ENCODE measurements around the gene RNF113B. TPM values are rescaled to one million over a fixed set of nuclear protein-coding genes. Genes with fewer than 3 reads are reported as not detected.

The RNF113B gene
- total and polyA plus RNA-seq, 2 of the 13 experiments (the other 11 are each of a cell fraction or from before 2014, with no cell fraction given) = not detected

- peak; percentile 15 for FAIRE-seq
- Histone ChIP-seq H3K79me2 (ENCODE audit: insufficient read depth, low read length) (peaks cover 99% of the 10 kb centered on the region), H3K27ac (ENCODE audit: extremely low read length, insufficient read depth, low read length) (no peak overlapping the region), H3K9ac (ENCODE audit: insufficient read depth, low read depth, low read length) (no peak overlapping the region), H3K4me1 (ENCODE audit: insufficient read depth, low read length) (peaks cover 58% of the 10 kb centered on the region), H3K27me3 (ENCODE audit: control insufficient read depth in 1 of 2, insufficient read depth in 2 of 2, low read length in 2 of 2) (no peaks in the 10 kb centered on the region), H3K4me3 (replicated peaks in 1 of 3; ENCODE audit: insufficient read depth in 1 of 3, low read depth in 2 of 3, low read length in 3 of 3) (no peak overlapping the region), H2AFZ (ENCODE audit: low read length) (no peak overlapping the region), H3K9me3 (ENCODE audit: low read length) (no peaks in the 10 kb centered on the region), H3K4me2 (ENCODE audit: low read depth, low read length) (no peak overlapping the region), H3K36me3 (replicated peaks in 1 of 2; ENCODE audit: control insufficient read depth in 1 of 2, insufficient read depth in 2 of 2, low read length in 2 of 2) (peaks cover 8 to 32% of the 10 kb centered on the region in 2 experiments), H4K20me1 (ENCODE audit: insufficient read depth, low read length) (peaks cover 77% of the 10 kb centered on the region)
- in situ Hi-C loops (cut with HindIII; ENCODE audit: extremely low pct_ligation_motif_present, low pct_unique_long_range_greater_than_20kb) (no loop called here), intact Hi-C loops (cut with micrococcal nuclease; ENCODE audit: unreplicated experiment) (no loop called here)
- TF ChIP-seq ADNP (CRISPR knock-in tag; IDR thresholded peaks at IDR 0.05) (no peak), TBP (CRISPR knock-in tag; IDR thresholded peaks at IDR 0.05) (no peak), HINFP (CRISPR knock-in tag; IDR thresholded peaks at IDR 0.05; ENCODE audit: low read depth) (no peak), HOXA3 (CRISPR knock-in tag; IDR thresholded peaks at IDR 0.05) (no peak), SMYD3 (CRISPR knock-in tag; IDR thresholded peaks at IDR 0.05) (no peak)
- no peak for ATAC-seq
- no TSS peak for BruUV-seq (replicated peaks)
- ChIA-PET CTCF (ENCODE audit: low intra/inter-chr PET ratio, low total read pairs) (no interaction called here), POLR2A (no interaction called here)
- 87% methylated on average over 3 of the region's 3 CpGs for WGBS (ENCODE audit: low lambda C conversion rate)
- DNase-seq (ENCODE audit: low spot score) = no peak
Observed at GRCh38 chr13:98175823-98176222, 1.2 kb downstream of the RNF113B start.

- WGBS (ENCODE audit: low lambda C conversion rate) = 82% methylated on average over 3 of the region's 3 CpGs
- TF ChIP-seq ZMYM2 (CRISPR knock-in tag; IDR thresholded peaks at IDR 0.05) = no peak
- no peak for TF ChIP-seq BCL3 (CRISPR knock-in tag; IDR thresholded peaks at IDR 0.05)
- no peak for TF ChIP-seq NFRKB (IDR thresholded peaks at IDR 0.05)
- no peak for TF ChIP-seq MYNN (CRISPR knock-in tag; IDR thresholded peaks at IDR 0.05; ENCODE audit: low read depth)
- no peak for TF ChIP-seq POLR2AphosphoS2 (IDR thresholded peaks at IDR 0.05; ENCODE audit: low read depth, low read length)
- TF ChIP-seq PRPF4 (IDR thresholded peaks at IDR 0.05; ENCODE audit: low read depth, low read length, poor library complexity, severe bottlenecking) = no peak
- no peak for TF ChIP-seq ZNF354B (CRISPR knock-in tag; IDR thresholded peaks at IDR 0.05)
- TF ChIP-seq MED13 (CRISPR knock-in tag; IDR thresholded peaks at IDR 0.05) = no peak
Observed at GRCh38 chr13:98175043-98175442, 2.0 kb downstream of the RNF113B start.

More at GRCh38 chr13:98175043-98175442, 2.0 kb downstream of the RNF113B start:
- H4K20me1 ChIP-seq (ENCODE audit: insufficient read depth, low read length) = peaks cover 70% of the 10 kb centered on the region
- no peaks in the 10 kb centered on the region for H3K9me3 ChIP-seq (ENCODE audit: low read length)
- FAIRE-seq (no peak), ATAC-seq (no peak), DNase-seq (ENCODE audit: low spot score) (no peak)
- H3K27me3 ChIP-seq (ENCODE audit: control insufficient read depth in 1 of 2, insufficient read depth in 2 of 2, low read length in 2 of 2) = no peaks in the 10 kb centered on the region
- peaks cover 8 to 33% of the 10 kb centered on the region in 2 experiments for H3K36me3 ChIP-seq (replicated peaks in 1 of 2; ENCODE audit: control insufficient read depth in 1 of 2, insufficient read depth in 2 of 2, low read length in 2 of 2)
- H3K9ac ChIP-seq (ENCODE audit: insufficient read depth, low read depth, low read length) = no peak overlapping the region
- in situ Hi-C loops (cut with HindIII; ENCODE audit: extremely low pct_ligation_motif_present, low pct_unique_long_range_greater_than_20kb) = no loop called here
- intact Hi-C loops (cut with micrococcal nuclease; ENCODE audit: unreplicated experiment) = no loop called here
- BruUV-seq (replicated peaks) = no TSS peak
- peaks cover 98% of the 10 kb centered on the region for H3K79me2 ChIP-seq (ENCODE audit: insufficient read depth, low read length)
- POLR2A ChIA-PET = interaction anchor here (1.3 kb wide), 1 partner anchor 91 kb away, joined by 3 read pairs; no protein-coding TSS in a partner anchor
- no peak overlapping the region for H3K27ac ChIP-seq (ENCODE audit: extremely low read length, insufficient read depth, low read length)
- H3K4me3 ChIP-seq (replicated peaks in 1 of 3; ENCODE audit: insufficient read depth in 1 of 3, low read depth in 2 of 3, low read length in 3 of 3) = no peak overlapping the region
- no peak overlapping the region for H3K4me2 ChIP-seq (ENCODE audit: low read depth, low read length)
- CTCF ChIA-PET (ENCODE audit: low intra/inter-chr PET ratio, low total read pairs) = no interaction called here
- peaks cover 58% of the 10 kb centered on the region for H3K4me1 ChIP-seq (ENCODE audit: insufficient read depth, low read length)
- H2AFZ ChIP-seq (ENCODE audit: low read length) = no peak overlapping the region
